ENCODE data around the gene TMOD2.

GRCh38 chr15:51755790-51756189 is 4.4 kb downstream of the TMOD2 start:
- TF ChIP-seq CTCF (conservative IDR thresholded peaks at IDR 0.05 in 1 of 2, IDR thresholded peaks at IDR 0.05 in 1 of 2; ENCODE audit: low read depth in 1 of 2, low read length in 2 of 2) (no peak), EZH2 (IDR thresholded peaks at IDR 0.05; ENCODE audit: low read length, missing control alignments) (no peak)

All from fibroblast of lung (primary cell).